Loucy (cell line): ENCODE measurements around the gene BANP.
"Not testable (repeated sequence)": the region's sequence is repeated elsewhere in the genome, so short reads cannot be mapped to it uniquely, and the experiment has no call there.

ENCODE experiments used
- H2AFZ ChIP-seq: fragments of 200-600 bp; sonication (generic); 2 replicates; pipeline ENCODE4 v1.6.0; 2016; ENCODE audit warnings: antibody characterized with exemption, mild to moderate bottlenecking, low read length, moderate library complexity
- H3F3A ChIP-seq: fragments of 200-600 bp; 2 replicates; pipeline ENCODE4 v1.6.0; 2016; ENCODE audit warnings: antibody characterized with exemption, low read depth, mild to moderate bottlenecking
- H3K27me3 ChIP-seq: fragments of 200-600 bp; sonication (generic); 2 replicates; pipeline ENCODE4 v1.6.1; 2014; ENCODE audit warnings: low read length, mild to moderate bottlenecking; ENCODE audit not compliant: insufficient read depth, poor library complexity, severe bottlenecking
- H3K36me3 ChIP-seq: fragments of 200-600 bp; sonication (generic); 2 replicates; pipeline ENCODE4 v1.6.1; 2016; ENCODE audit warnings: low read length; ENCODE audit not compliant: insufficient read depth
- H3K4me1 ChIP-seq: fragments of 200-600 bp; sonication (generic); 2 replicates; pipeline ENCODE4 v1.5.1; 2014; ENCODE audit warnings: low read length, mild to moderate bottlenecking; ENCODE audit not compliant: insufficient read depth, poor library complexity, severe bottlenecking
- H3K4me2 ChIP-seq: fragments of 200-600 bp; sonication (generic); 2 replicates; pipeline ENCODE4 v1.6.0; 2014; ENCODE audit warnings: antibody characterized with exemption, low read length, low read depth, mild to moderate bottlenecking; ENCODE audit not compliant: poor library complexity, severe bottlenecking
- H3K4me3 ChIP-seq: fragments of 200-600 bp; sonication (generic); 2 replicates; pipeline ENCODE4 v1.5.1; 2014; ENCODE audit warnings: low read length, mild to moderate bottlenecking, mixed read lengths; ENCODE audit not compliant: poor library complexity, severe bottlenecking
- H3K79me2 ChIP-seq: fragments of 200-600 bp; sonication (generic); 2 replicates; pipeline ENCODE4 v1.6.1; 2014; ENCODE audit warnings: low read length; ENCODE audit not compliant: insufficient read depth
- H3K9ac ChIP-seq: fragments of 200-600 bp; sonication (generic); 2 replicates; pipeline ENCODE4 v1.6.0; 2014; ENCODE audit warnings: mild to moderate bottlenecking, low read depth, low read length, moderate library complexity; ENCODE audit not compliant: poor library complexity, severe bottlenecking
- H3K9me2 ChIP-seq: fragments of 200-600 bp; sonication (generic); replicated peaks from 2 replicates; pipeline ENCODE4 v1.6.1; 2016; ENCODE audit warnings: low read depth, low read length, mixed read lengths
- H3K9me3 ChIP-seq: fragments of 200-600 bp; sonication (generic); 2 replicates; pipeline ENCODE4 v1.6.1; 2014; ENCODE audit warnings: mild to moderate bottlenecking, antibody characterized with exemption, low read length, low read depth; ENCODE audit not compliant: insufficient read depth
- H4K20me1 ChIP-seq: fragments of 200-600 bp; sonication (generic); 2 replicates; pipeline ENCODE4 v1.6.0; 2014; ENCODE audit warnings: antibody characterized with exemption, low read length, mild to moderate bottlenecking; ENCODE audit not compliant: insufficient read depth, poor library complexity, severe bottlenecking
- CTCF ChIP-seq: fragments of 200-600 bp; sonication (generic); conservative IDR thresholded peaks from 2 replicates; pipeline ENCODE4 v1.5.1; 2014; ENCODE audit warnings: mild to moderate bottlenecking, antibody characterized with exemption, low read length
- EZH2phosphoT487 ChIP-seq: fragments of 200-600 bp; IDR thresholded peaks from 2 replicates; pipeline ENCODE4 v1.6.1; 2018; ENCODE audit warnings: antibody characterized with exemption, mild to moderate bottlenecking, moderate library complexity, borderline replicate concordance

BANP gene

GRCh38 chr16:88118376-88118775 is 167.1 kb downstream of the BANP start:
- TF ChIP-seq EZH2phosphoT487 (no peak), CTCF (no peak)
- no peaks in the 10 kb centered on the region for H4K20me1 ChIP-seq
- no peak overlapping the region for H3K9ac ChIP-seq
- no peak overlapping the region for H3K4me2 ChIP-seq
- H3K9me3 ChIP-seq = no peaks in the 10 kb centered on the region
- H3K79me2 ChIP-seq = no peaks in the 10 kb centered on the region
- no peak overlapping the region for H3K4me3 ChIP-seq
- no peaks in the 10 kb centered on the region for H3K27me3 ChIP-seq
- no peaks in the 10 kb centered on the region for H3F3A ChIP-seq
- no peaks in the 10 kb centered on the region for H3K36me3 ChIP-seq
- no peaks in the 10 kb centered on the region for H3K4me1 ChIP-seq
- no peaks in the 10 kb centered on the region for H3K9me2 ChIP-seq
- no peak overlapping the region for H2AFZ ChIP-seq

- H3K27me3 ChIP-seq, H3K36me3 ChIP-seq, H4K20me1 ChIP-seq, H3K4me1 ChIP-seq, H3K4me2 ChIP-seq, H3K4me3 ChIP-seq, H3F3A ChIP-seq, H3K9me2 ChIP-seq, H3K9me3 ChIP-seq, H2AFZ ChIP-seq, H3K9ac ChIP-seq, H3K79me2 ChIP-seq: not testable (repeated sequence)
Observed at GRCh38 chr16:88118852-88119741, 167.9 kb downstream of the BANP start.

- not testable (repeated sequence) for H3K4me2 ChIP-seq, H3K79me2 ChIP-seq, H3K9me3 ChIP-seq, H3K36me3 ChIP-seq, H3K4me3 ChIP-seq, H2AFZ ChIP-seq, H3K9ac ChIP-seq, H4K20me1 ChIP-seq, H3F3A ChIP-seq, H3K4me1 ChIP-seq, H3K27me3 ChIP-seq, H3K9me2 ChIP-seq
Observed at GRCh38 chr16:88119881-88120751, 168.9 kb downstream of the BANP start.

- Histone ChIP-seq H3K9ac (no peak overlapping the region), H3F3A (no peaks in the 10 kb centered on the region), H3K36me3 (no peaks in the 10 kb centered on the region), H3K9me3 (no peaks in the 10 kb centered on the region), H3K9me2 (no peaks in the 10 kb centered on the region), H3K4me3 (no peak overlapping the region), H2AFZ (no peak overlapping the region), H3K27me3 (no peaks in the 10 kb centered on the region), H4K20me1 (no peaks in the 10 kb centered on the region), H3K79me2 (no peaks in the 10 kb centered on the region), H3K4me1 (no peaks in the 10 kb centered on the region), H3K4me2 (no peak overlapping the region)
- TF ChIP-seq CTCF = no peak
- TF ChIP-seq EZH2phosphoT487 = no peak
Observed at GRCh38 chr16:88120812-88121211, 169.6 kb downstream of the BANP start.

- H2AFZ ChIP-seq, H4K20me1 ChIP-seq, H3K9me3 ChIP-seq, H3K36me3 ChIP-seq, H3K79me2 ChIP-seq, H3K4me3 ChIP-seq, H3F3A ChIP-seq, H3K27me3 ChIP-seq, H3K9ac ChIP-seq, H3K4me2 ChIP-seq, H3K4me1 ChIP-seq, H3K9me2 ChIP-seq: not testable (repeated sequence)
Observed at GRCh38 chr16:88121391-88121790, 170.2 kb downstream of the BANP start.
